Superior temporal gyrus (tissue), 1 donor: Measurements from ENCODE around the gene PRR13.
"Not testable (repeated sequence)": the region's sequence is repeated elsewhere in the genome, so short reads cannot be mapped to it uniquely, and the experiment has no call there.

Source experiments
- DNase-seq: peaks from one replicate; pipeline ENCODE4 v3.0.0-alpha.2; 2016; ENCODE audit errors: extremely low spot score

Gene PRR13

DNA sequence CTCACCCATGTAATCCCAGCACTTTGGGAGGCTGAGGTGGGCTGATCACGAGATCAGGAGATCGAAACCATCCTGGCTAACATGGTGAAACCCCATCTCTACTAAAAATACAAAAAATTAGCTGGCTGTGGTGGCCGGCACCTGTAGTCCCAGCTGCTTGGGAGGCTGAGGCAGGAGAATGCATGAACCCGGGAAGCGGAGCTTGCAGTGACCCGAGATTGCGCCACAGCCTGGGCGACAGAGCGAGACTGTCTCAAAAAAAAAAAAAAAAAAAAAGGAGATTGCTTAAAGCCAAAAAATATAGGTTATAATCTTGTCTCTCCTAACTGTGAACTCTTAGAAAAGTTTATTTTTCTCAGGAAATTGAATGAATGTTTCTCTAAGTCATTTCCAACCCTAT lies 6.2 kb upstream of the PRR13 start:
- DNase-seq: not testable (repeated sequence)

DNA sequence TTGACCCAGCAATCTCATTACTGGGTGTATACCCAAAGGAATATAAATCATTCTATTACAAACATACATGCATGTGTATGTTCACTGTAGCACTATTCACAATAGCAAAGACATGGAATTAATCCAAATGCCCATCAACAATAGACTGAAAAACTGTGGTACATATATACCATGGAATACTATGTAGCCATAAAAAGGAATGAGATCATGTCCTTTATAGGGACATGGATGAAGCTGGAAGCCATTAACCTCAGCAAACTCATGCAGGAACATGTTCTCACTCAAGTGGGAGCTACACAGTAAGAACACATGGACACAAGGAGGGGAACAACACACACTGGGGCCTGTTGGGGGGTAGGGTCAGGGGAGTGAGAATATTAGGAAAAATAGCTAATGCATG lies 2.0 kb upstream of the PRR13 start:
- not testable (repeated sequence) for DNase-seq

DNA sequence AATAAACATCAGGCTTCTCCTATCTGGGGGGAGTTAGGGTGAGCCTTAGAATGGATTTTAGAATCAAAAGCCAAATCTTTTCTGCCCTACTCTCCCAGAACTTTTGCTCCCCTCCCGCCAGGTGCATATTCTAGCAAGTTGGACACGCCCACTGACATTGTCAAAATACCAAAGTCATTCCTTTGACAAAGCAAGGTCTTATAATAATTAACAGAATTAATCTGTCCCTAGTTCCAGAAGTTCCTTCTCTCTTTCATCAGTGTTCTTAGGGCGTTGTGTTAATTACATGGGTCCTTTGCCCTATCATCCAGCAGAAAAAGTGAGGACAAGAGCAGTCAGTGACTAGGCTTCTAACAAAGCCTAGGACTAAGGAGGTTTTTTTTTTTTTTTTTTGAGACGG lies 2.4 kb downstream of the PRR13 start:
- no peak for DNase-seq

DNA sequence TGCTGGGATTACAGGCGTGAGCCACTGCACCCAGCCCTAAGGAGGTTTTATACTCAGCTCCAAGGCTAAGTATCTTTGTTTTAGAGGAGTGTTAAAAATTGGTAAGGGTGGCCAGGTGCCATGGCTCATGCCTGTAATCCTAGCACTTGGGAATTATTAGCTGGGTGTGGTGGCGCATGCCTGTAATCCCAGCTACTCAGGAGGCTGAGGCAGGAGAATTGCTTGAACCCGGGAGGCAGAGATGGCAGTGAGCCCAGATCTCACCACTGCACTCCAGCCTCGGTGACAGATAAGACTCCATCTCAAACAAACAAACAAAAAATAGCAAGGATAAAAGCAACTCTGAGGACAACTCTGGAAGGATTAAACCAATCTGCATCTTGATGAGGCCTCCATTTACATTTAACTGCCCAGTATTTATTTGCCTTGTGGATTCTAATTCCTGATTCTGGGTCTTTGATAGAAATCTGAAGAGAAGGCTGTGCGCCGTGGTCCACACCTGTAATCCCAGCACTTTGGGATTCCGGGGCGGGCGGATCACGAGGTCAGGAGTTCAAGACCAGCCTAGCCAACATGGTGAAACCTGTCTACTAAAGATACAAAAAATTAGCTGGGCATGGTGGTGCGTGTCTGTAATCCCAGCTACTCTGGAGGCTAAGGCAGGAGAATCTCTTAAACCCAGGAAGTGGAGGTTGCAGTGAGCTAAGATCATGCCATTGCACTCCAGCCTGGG lies 3.2 kb downstream of the PRR13 start:
- DNase-seq: not testable (repeated sequence)

DNA sequence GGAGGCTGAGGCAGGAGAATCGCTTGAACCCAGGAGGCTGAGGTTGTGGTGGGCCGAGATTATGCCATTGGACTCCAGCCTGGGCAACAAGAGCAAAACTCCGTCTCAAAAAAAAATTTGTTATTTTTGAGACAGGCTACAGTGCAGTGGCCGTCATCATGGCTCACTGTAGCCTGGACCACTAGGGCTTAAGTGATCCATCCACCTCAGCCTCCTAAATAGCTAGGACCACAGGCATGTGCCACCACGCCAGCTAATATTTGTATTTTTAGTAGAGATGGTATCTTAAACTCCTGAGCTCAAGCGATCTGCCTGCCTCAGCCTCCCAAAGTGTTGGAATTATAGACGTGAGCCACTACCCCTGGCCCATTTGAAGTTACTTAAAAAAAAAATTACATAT lies 9.4 kb downstream of the PRR13 start:
- no peak for DNase-seq

DNA sequence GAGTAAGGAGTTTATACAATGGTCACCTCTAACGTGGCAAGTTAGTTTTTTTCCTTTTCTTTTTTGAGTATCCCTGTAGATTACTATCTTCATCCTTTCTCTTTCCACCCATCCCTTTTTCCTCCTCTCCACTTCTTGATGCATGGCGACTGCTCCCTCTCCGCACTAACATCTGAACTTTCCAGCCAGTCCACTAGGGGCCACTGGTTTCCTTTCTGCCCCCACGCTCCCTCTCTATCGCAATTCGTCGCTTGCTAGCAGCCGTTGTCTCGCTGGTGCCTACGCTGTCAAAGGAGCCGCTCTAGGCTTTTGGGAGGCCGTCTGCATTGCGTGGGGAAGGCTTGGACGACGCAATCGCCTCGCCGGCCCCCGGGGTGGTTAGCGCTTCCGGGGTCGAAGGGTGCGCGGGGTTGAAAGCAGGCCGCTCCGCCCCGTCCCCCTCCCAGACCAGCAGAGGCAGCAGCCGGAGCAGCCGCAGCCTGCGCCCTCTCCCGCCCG lies 10.2 kb downstream of the PRR13 start, which contains the start of gene PCBP2:
TSS of gene PCBP2 (plus strand) at position 442 of the 498 bp plus-strand sequence. CDS start 2,699 bp downstream, outside the sequence.
- peak; percentile 99 for DNase-seq

DNA sequence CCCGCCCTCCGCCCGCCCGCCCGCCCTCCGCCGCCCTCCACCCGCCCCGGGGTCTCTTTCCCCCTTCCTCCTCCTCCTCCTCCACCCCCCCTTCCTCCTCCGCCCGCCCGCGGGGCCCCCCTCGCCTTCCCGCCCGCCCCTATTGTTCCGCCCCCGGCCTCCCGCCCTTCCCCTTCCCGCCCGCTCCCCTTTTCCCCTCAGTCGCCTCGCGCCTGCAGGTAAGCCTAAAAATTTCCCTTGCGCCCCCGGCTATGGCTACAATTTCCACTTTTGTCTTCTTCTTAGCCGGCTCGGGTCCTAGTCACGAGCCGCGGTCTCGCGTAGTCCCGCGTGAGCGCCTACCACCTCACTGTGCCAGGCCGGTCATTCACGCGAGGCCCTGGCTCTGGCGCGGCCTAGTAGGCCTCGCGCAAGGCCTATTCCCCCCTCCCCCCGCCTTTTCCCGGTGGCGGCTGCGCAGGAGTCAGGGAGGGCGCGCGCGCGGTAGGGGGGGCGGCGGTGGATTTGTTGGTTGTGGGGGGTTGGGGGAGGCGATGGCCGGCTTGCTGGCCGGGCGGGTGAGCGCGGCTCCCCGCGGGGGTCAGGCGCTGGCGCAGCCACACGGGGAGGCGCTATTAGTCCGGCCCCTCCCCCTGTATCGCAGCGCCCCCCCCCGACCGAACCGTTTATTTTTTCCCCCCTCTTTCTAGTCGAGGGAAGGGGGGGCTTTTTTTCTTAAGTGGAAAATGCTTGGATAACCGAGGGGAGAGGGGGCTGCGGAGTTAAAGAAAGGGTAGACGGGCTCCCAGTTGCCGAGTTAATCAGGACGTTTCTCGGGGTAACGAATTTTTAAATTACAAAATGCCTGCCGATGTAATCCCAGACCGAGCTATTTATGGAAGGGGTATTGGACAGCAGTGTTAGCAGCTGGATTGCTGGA lies 10.9 kb downstream of the PRR13 start:
- DNase-seq: peak; percentile 81

DNA sequence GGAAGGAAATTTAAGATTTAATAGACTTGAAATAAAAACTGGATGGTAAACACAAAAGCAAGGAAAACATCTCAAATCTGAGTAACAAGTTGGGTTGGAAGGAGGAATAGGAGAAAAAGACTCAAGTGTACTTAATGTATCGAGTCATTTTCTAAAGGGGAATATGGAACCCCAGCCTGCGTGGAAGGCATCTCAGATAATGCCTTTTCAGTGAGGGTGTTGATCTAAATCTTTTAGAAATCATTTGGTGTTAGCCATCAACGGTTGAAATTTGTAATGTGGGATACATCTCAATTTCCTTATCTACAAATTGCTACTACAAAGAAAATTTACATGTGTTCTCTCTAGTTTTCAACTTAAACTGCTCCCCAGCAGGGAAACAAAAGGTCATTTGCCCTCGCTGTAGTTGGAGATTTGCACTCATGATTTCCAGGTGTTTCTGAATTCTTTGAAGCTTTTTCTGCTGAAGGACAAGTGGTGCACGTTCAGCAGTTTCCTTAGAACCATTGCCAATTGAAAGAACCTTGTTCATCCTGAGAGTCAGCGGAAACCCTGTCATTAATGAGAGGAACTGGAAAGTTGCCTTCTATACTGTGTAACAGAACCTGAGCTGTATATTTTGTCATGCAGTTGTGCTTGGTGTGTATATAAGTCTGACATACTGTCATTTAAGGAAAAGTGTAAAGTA lies 12.6 kb downstream of the PRR13 start:
- no peak for DNase-seq

DNA sequence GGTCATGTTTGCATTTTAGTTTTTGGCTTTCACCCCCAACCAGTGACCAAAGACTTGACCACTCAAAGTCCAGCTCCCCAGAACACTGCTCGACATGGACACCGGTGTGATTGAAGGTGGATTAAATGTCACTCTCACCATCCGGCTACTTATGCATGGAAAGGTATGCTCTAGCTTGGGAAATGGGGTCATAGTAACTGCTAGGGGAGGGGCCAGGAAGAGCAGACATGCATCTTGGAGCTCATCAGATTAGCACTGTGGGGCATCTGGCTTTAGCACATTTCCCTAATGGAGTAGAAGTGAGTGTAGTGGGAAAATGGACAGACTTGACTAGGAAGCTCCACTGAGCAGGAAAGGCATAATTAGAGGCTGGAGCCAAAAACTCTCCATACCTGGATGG lies 13.2 kb downstream of the PRR13 start:
- DNase-seq: no peak

DNA sequence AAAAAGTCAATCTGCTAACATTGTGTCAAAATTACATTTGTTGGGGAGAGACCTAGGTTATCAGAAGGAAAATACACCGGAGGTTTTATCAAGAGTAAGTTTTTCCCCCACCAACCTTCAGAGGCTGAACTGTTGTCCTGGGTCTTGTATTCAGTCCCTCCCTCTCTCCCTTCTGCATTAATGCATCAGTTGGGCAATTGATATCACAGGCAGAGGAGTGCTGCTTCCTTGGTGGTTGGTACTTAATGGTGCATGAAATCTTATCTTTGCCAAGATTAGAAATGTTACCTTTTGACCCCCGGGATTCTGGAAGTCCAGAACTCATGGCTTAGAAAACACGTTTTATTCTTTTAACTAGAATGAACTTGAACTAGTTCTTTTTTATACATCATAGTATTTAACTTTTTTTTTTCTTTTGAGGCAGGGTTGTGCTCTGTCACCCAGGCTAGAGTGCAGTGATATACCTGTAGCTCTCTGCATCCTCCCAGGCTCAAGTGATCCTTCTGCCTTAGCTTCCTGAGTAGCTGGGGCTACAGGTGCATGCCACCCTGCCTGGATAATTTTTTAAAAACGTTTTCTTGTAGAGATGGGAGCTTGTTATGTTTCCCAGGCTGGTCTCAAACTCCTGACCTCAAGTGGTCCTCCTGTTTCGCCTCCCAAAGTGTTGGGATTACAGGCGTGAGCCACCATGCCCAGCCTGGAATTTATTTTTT lies 15.3 kb downstream of the PRR13 start:
- no peak for DNase-seq

DNA sequence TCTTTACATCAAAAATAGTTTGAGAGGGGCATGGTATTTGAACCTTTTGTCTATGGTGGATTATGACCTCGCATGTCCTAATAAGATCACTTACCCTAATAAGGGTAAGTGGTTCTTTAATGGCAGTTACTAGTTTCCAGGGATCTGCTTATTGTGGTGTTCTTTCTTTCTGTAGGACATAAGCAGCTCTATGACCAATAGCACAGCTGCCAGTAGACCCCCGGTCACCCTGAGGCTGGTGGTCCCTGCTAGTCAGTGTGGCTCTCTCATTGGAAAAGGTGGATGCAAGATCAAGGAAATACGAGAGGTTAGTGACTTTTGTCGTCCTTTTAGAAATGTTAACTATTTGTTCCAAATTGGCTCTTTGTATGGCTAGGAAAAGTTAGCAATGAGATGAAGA lies 17.6 kb downstream of the PRR13 start:
- no peak for DNase-seq

DNA sequence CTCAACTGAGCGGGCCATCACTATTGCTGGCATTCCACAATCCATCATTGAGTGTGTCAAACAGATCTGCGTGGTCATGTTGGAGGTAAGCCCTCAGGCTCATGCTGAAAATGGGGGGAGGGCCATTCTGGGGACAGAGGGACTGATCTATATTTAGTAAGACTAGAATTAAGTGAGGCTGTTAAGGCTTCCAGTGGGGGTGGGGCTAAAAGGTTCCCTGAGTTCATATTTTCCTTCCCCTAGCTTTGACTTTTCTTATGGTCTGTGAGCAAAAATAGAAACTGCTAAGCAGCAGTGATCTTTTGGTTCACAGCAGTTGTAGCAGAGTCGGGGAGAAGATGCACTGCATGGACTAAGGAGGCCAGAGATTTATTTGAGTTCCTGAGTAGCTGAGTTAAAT lies 19.5 kb downstream of the PRR13 start:
- no peak for DNase-seq

DNA sequence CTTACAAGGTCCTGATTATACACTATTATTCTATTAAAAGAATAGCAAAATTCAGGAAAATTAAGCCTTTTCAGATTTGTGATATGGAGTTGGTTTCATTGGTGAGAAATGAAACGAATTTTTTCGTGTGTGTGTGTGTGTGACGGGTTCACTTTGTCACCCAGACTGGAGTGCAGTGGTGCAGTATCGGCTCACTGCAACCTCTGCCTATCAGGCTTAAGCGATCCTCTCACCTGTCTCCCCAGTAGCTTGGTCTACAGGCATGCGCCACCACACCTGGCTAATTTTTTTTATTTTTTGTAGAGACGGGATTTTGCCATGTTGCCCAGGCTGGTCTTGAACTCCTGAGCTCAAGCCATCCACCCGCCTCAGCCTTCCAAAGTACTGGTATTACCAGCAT lies 20.1 kb downstream of the PRR13 start:
- no peak for DNase-seq

DNA sequence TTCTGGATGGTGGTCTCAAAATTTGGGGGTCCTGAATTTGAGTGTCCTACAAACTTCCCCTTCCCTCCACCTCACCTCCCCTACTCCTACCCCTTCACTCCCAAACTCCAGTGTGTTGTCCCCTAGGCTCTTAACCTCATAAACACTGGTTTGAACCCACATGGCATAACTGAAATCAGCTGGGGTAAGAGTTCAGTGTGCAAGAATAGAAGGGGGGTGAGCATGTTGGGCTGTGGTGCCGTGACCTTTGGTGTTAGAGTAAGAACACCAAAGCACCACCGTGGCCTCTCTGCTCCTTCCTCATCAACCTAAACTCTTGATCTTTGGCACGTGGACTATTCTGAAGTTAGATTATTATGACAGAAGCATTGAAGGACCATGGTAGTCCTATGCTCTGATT lies 21.4 kb downstream of the PRR13 start:
- no peak for DNase-seq

DNA sequence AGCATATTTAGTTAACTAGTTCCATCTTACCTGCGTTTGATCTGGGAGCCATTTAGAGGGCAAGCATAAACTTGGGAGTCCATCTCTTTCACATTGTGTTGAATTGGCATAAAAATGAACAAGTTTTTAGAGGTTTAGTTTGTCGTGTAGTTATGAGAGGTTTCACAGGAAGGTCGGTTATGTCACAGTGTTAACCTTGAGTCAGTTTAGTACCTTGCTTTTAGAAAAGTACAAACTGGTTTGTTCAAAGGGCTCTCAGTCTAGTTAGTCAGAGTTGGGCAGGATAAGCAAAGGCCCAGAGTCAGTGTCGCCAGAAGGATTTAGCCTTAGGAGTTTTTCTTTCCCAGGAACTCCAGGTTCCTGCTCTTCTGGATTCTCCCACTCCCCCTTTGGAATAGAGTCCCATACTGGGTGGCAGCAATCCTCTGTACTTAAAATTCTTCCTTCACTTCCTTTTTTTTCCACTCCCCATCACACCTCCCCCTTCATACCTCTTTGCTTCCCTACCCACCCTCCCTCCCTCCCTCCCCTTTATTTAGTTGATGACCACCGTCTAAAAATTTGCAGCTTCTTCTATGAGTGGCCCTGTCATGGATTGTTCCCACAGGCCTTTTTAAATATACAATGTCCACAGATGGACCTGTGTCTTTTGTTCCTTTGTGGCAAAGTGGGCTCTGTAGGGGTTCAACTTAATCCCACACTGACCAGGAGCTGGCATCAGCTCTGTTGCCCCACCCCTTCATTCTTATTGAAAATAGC lies 22.4 kb downstream of the PRR13 start:
- no peak for DNase-seq

DNA sequence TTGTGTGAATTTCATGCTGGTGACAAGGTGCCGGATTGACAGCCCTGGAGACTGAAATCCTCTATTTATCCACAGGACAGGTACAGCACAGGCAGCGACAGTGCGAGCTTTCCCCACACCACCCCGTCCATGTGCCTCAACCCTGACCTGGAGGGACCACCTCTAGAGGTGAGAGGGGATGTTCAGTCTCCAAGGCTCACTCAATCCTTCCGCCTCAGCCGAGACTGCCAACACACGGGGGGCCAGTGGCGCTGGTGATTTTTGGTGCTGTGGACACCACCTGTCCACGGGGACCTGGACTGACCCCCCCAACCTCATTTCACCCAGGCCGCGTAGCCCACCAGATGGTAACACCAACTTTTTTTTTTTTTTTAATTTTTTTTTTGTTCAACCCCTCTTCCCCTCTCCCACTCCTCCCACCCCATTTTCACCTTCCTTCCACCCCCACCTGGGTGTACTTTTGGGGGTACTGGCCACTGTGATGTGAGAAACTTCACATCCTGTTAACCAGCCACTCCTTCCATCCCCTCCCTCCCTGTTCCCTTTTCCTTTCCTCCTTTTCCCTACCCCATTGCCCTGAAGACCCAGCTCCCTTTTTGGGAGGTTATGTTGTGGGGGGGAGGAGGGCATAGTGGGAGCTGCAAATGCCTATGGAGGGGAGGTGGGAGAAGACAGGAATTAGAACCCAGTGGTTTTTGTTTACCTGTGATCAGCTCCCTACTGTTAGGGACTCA lies 23.3 kb downstream of the PRR13 start:
- no peak for DNase-seq

DNA sequence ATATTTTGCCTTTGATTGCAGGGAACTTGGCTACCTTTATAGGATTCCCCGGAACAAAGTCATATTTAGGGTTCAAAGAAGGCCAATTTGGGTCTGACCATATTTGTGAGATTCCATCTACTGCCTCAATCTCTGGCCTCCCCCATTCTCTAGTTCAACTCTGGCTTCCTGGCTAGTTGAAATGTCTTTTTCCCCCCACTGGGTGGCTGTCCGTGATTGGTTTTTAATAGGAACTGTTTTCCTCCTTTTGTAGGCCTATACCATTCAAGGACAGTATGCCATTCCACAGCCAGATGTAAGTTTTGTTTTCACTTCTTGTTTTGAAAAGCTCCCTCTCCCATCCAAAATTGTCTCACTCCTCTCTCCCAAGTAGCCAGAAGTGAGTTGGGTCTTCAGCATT lies 24.1 kb downstream of the PRR13 start:
- no peak for DNase-seq

DNA sequence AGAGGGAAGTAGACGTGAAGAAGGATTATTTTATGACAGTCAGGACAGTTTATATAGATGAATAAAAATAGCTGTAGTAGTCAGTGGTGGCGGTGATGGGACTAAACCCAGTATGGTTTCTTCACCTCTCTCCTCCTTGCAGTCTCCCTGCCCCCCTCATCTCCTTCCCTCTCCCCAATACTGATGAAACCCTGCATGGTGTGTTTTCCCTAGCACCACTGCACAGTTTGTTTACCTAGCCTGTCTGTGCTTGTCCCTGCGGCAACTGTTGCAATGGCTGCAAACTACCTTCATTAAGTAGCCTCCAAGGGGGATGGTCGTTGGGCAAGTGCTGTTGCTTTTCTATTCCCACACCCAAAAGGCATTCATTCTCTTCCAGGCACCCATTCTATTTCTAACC lies 25.1 kb downstream of the PRR13 start:
- no peak for DNase-seq

DNA sequence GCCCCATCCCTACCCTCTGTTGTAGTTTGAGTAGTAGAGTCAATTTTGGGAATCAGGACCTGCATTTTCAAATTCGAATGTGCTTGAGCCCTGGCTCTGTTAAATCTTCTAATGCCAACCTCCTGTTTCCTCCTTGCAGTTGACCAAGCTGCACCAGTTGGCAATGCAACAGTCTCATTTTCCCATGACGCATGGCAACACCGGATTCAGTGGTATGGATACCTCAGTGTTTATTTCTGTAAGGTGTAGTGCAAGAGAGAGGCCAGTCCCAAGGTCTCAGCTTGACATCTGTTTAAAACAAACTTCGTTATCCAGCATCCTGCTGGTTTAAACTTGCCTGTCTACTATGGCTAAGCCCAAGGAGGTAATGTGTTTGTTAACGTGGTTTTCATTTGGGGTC lies 25.5 kb downstream of the PRR13 start:
- no peak for DNase-seq

DNA sequence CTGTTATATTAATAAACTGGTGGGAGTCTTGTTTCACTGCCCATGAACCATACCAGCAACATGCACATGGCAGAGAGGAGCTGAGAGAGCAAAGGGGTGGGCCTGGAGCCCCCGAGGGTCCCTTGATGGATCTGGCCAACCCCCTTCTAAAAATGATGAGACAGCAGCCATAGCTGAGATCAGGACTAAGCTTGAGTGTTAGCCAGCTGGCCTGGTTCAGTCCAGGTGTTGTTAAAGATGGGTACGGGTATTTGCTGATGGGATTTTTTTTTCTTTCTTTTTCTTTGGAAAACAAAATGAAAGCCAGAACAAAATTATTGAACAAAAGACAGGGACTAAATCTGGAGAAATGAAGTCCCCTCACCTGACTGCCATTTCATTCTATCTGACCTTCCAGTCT lies 26.3 kb downstream of the PRR13 start:
- DNase-seq: no peak
